ENCODE data around the gene WNT5B. TPM values are rescaled to one million over a fixed set of nuclear protein-coding genes. Genes with fewer than 3 reads are reported as not detected.

WNT5B gene
- total and polyA plus RNA-seq, 2 of the 8 experiments (the other 6 are each of a cell fraction or from before 2014, with no cell fraction given) = 0.91 to 1.2 TPM

DNA sequence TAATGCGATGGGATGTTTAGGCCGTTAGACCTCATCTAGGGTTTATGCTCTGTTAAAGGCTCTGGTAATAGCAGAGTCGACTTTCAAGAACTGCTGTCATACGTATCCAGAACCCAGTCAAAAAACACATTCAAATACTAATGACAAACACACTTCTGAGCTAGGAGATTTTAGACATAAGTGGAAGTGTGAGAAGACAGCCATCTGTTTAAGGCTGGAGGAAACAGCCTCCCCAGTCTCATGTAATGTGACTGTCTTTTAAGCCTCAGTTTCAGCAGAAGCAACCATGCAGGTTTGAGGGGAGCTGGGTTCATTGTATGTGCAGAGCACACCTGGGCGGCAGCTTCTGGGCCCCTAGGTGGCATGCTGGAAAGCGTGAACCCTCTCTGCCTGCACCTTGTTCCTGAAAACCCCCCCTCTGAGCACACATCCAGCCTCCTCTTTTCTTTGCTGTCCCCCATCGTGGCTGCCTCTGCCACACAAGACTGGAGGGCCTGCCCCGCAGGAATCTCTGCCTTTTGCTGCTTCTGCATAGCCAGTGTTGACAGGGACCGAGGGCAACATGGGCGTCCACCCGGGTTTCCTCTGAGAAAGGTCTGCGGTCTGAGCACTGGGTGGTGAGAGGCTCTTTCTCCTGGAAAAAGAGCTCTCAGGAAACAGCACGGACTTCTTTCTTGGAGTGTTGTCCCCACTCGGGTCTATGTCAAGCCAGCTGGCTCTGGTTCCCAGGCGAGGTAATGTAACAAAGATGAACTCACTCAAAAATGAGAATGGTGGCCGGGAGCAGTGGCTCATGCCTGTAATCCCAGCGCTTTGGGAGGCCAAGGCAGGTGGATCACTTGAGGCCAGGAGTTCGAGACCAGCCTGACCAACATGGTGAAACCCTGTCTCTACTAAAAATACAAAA lies 11.6 kb downstream of the WNT5B start (continued):
- TF ChIP-seq EZH2 (IDR thresholded peaks at IDR 0.05; ENCODE audit: low read depth, low read length, severe bottlenecking) (no peak), E2F6 (IDR thresholded peaks at IDR 0.05) (no peak), SP1 (IDR thresholded peaks at IDR 0.05; ENCODE audit: low read depth, low read length) (no peak), TAF7 (optimal IDR thresholded peaks at IDR 0.05; ENCODE audit: borderline replicate concordance, low read depth, low read length) (no peak)

Data from H1 (cell line).